Measurements from ENCODE around the gene PLEKHA4.
A peak's percentile ranks its signal among the peaks of the same experiment; 100 is the strongest.
"Not testable (repeated sequence)": the region's sequence is repeated elsewhere in the genome, so short reads cannot be mapped to it uniquely, and the experiment has no call there.

PLEKHA4 gene

DNA sequence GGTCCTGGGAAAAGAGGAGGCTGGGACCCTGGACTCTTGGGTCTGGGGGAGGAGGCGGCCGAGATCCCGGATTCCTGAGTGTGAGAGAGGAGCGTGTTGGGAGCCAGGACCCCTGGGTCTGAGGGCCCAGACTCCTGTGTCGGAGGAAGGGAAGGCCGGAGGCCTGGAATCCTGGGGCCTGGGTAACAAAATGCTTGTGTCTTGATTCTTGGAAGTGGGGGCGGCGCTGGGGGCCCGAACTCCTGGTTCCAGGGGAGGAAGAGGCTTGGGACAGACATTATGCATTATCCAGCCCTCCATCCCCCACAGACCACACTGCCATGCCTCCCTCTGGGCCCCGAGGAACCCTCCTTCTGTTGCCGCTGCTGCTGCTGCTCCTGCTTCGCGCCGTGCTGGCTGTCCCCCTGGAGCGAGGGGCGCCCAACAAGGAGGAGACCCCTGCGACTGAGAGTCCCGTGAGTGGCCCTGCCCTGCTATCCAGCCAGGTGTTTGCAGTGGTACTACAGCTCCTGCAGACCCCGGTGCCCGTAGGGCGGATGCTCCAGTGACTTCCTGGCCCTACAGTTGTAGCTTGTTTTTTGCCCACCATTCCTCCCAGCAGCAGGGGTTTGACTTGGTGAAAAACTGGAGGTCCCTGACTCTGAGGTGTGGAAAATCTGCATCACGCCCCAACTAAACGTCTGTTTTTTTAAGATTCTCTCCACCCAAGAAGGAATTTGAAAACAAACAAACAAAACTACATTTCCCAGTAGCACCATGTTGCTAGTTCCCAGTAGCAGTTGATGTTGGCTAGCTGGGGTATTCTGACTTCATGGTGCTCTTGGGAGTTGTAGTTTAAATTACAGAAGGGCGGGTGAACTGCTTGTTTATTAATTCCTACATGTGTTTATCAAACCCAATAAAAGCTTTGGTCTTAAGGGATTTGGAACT is 32.3 kb upstream of the PLEKHA4 start:
- peak overlapping the region; percentile 90 for H3K4me2 ChIP-seq (ENCODE audit: low read length, poor library complexity, severe bottlenecking)
- peak overlapping the region in 1 of 2 experiments; percentile 82 for H3K14ac ChIP-seq (ENCODE audit: low read length in 2 of 2)
- H2AK5ac ChIP-seq (ENCODE audit: low read length, severe bottlenecking): peak overlapping the region; percentile 4
- H3K27me3 ChIP-seq (ENCODE audit: control insufficient read depth in 1 of 2, insufficient read depth in 1 of 2, low read length in 2 of 2): no peaks in the 10 kb centered on the region
- DNase-seq: peak; percentile 32
- H2BK5ac ChIP-seq (ENCODE audit: low read depth, low read length, poor library complexity, severe bottlenecking): no peak overlapping the region
- peaks cover 28% of the 10 kb centered on the region for H3K79me1 ChIP-seq (replicated peaks; ENCODE audit: low read length, poor library complexity, severe bottlenecking)
- H3K9ac ChIP-seq (ENCODE audit: low read length): peak overlapping the region; percentile 96
- WGBS: 31% methylated on average over 17 of the region's 24 CpGs
- H2BK120ac ChIP-seq (ENCODE audit: low read depth, low read length): peak overlapping the region; percentile 42
- H2BK15ac ChIP-seq (ENCODE audit: low read depth, poor library complexity, severe bottlenecking): peak overlapping the region; percentile 57
- peak overlapping the region; percentile 25 for H3K27ac ChIP-seq (ENCODE audit: low read length, poor library complexity, severe bottlenecking)
- peaks cover 11% of the 10 kb centered on the region for H3K4me1 ChIP-seq (ENCODE audit: control insufficient read depth, insufficient read depth, low read depth, low read length)
- peak overlapping the region; percentile 32 to 59 for H2BK12ac ChIP-seq (ENCODE audit: low read length in 2 of 2)
- H3K36me3 ChIP-seq (ENCODE audit: control insufficient read depth in 1 of 2, insufficient read depth in 2 of 2, low read depth in 1 of 2, low read length in 2 of 2): peaks cover 25 to 28% of the 10 kb centered on the region in 2 experiments
- no peak overlapping the region for H2AFZ ChIP-seq (ENCODE audit: low read depth, low read length)
- peak overlapping the region; percentile 91 for H4K8ac ChIP-seq (ENCODE audit: low read length)
- no peaks in the 10 kb centered on the region for H3K9me3 ChIP-seq (ENCODE audit: control insufficient read depth, low read length)
- peak overlapping the region; percentile 69 to 99 for H3K4me3 ChIP-seq (ENCODE audit: insufficient read depth in 1 of 2, low read depth in 1 of 2, low read length in 2 of 2)
- H3K4ac ChIP-seq (ENCODE audit: low read depth in 1 of 2, low read length in 2 of 2): peak overlapping the region; percentile 66 to 89
- peak overlapping the region; percentile 73 to 76 for H3K18ac ChIP-seq (ENCODE audit: low read depth in 1 of 2, low read length in 2 of 2)
- H4K91ac ChIP-seq (ENCODE audit: low read length): peak overlapping the region; percentile 80
- peak overlapping the region in 1 of 2 experiments; percentile 49 for H3K23ac ChIP-seq (ENCODE audit: low read length in 2 of 2)

- Histone ChIP-seq H2AFZ (ENCODE audit: low read depth, low read length) (peak within 1 kb of the TSS; percentile 53), H3K27ac (ENCODE audit: low read length, poor library complexity, severe bottlenecking) (peak within 1 kb of the TSS; percentile 92), H3K18ac (ENCODE audit: low read depth in 1 of 2, low read length in 2 of 2) (peak within 1 kb of the TSS; percentile 76 to 88), H2BK12ac (ENCODE audit: low read length in 2 of 2) (peak within 1 kb of the TSS; percentile 32 to 59), H2BK15ac (ENCODE audit: low read depth, poor library complexity, severe bottlenecking) (peak within 1 kb of the TSS; percentile 78), H2AK5ac (ENCODE audit: low read length, severe bottlenecking) (peak within 1 kb of the TSS; percentile 4), H3K4me2 (ENCODE audit: low read length, poor library complexity, severe bottlenecking) (peak within 1 kb of the TSS; percentile 90), H4K91ac (ENCODE audit: low read length) (peak within 1 kb of the TSS; percentile 80), H3K4ac (ENCODE audit: low read depth in 1 of 2, low read length in 2 of 2) (peak within 1 kb of the TSS; percentile 66 to 89), H4K8ac (ENCODE audit: low read length) (peak within 1 kb of the TSS; percentile 95), H3K23ac (ENCODE audit: low read length in 2 of 2) (peak within 1 kb of the TSS in 1 of 2 experiments; percentile 49), H3K9me3 (ENCODE audit: control insufficient read depth, low read length) (no peaks in the 10 kb centered on the region), H3K4me3 (ENCODE audit: insufficient read depth in 1 of 2, low read depth in 1 of 2, low read length in 2 of 2) (peak within 1 kb of the TSS; percentile 69 to 99), H3K27me3 (ENCODE audit: control insufficient read depth in 1 of 2, insufficient read depth in 1 of 2, low read length in 2 of 2) (peaks cover 0 to 5% of the 10 kb centered on the region in 2 experiments), H3K14ac (ENCODE audit: low read length in 2 of 2) (peak within 1 kb of the TSS in 1 of 2 experiments; percentile 82), H2BK5ac (ENCODE audit: low read depth, low read length, poor library complexity, severe bottlenecking) (no peak within 1 kb of the TSS), H3K79me1 (replicated peaks; ENCODE audit: low read length, poor library complexity, severe bottlenecking) (peaks cover 23% of the 10 kb centered on the region), H3K36me3 (ENCODE audit: control insufficient read depth in 1 of 2, insufficient read depth in 2 of 2, low read depth in 1 of 2, low read length in 2 of 2) (peaks cover 16 to 22% of the 10 kb centered on the region in 2 experiments), H3K4me1 (ENCODE audit: control insufficient read depth, insufficient read depth, low read depth, low read length) (peaks cover 11% of the 10 kb centered on the region), H2BK120ac (ENCODE audit: low read depth, low read length) (peak within 1 kb of the TSS; percentile 42), H3K9ac (ENCODE audit: low read length) (peak within 1 kb of the TSS; percentile 96)
- WGBS: 8% methylated on average over 31 of the region's 34 CpGs
- peak; percentile 99 for DNase-seq
Observed at GRCh38 chr19:48899781-48900476, 31.5 kb upstream of the PLEKHA4 start, which contains the start of gene NUCB1. Gene NUCB1, plus strand, starts transcription at chr19:48900312. Its CDS starts 485 bp downstream, at chr19:48900797.

DNA sequence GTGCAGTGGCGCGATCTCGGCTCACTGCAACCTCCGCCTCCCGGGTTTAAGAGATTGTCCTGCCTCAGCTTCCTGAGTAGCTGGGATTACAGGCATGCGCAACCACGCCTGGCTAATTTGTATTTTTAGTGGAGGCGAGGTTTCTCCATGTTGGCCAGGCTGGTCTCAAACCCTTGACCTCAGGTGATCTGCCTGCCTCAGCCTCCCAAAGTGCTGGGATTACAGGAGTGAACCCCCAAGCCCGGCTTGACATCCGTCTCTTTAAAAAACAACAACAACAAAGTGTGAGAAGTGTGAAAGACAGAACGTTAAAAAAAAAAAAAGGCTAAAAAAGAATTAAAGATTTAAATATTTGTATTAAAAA is 31.0 kb upstream of the PLEKHA4 start:
- Histone ChIP-seq H3K9ac (ENCODE audit: low read length) (peak overlapping the region; percentile 96), H4K8ac (ENCODE audit: low read length) (peak overlapping the region; percentile 67), H3K36me3 (ENCODE audit: control insufficient read depth in 1 of 2, insufficient read depth in 2 of 2, low read depth in 1 of 2, low read length in 2 of 2) (peaks cover 11 to 16% of the 10 kb centered on the region in 2 experiments), H3K27ac (ENCODE audit: low read length, poor library complexity, severe bottlenecking) (peak overlapping the region; percentile 92), H3K4me1 (ENCODE audit: control insufficient read depth, insufficient read depth, low read depth, low read length) (peaks cover 11% of the 10 kb centered on the region), H3K4me3 (ENCODE audit: insufficient read depth in 1 of 2, low read depth in 1 of 2, low read length in 2 of 2) (peak overlapping the region in 1 of 2 experiments; percentile 99), H3K79me1 (replicated peaks; ENCODE audit: low read length, poor library complexity, severe bottlenecking) (peaks cover 19% of the 10 kb centered on the region)
- not testable (repeated sequence) for DNase-seq; H3K14ac ChIP-seq (ENCODE audit: low read length in 2 of 2); H2AFZ ChIP-seq (ENCODE audit: low read depth, low read length); H4K91ac ChIP-seq (ENCODE audit: low read length); H2BK12ac ChIP-seq (ENCODE audit: low read length in 2 of 2); H2AK5ac ChIP-seq (ENCODE audit: low read length, severe bottlenecking); H3K9me3 ChIP-seq (ENCODE audit: control insufficient read depth, low read length); H2BK5ac ChIP-seq (ENCODE audit: low read depth, low read length, poor library complexity, severe bottlenecking); H3K4ac ChIP-seq (ENCODE audit: low read depth in 1 of 2, low read length in 2 of 2); H3K23ac ChIP-seq (ENCODE audit: low read length in 2 of 2); H3K27me3 ChIP-seq (ENCODE audit: control insufficient read depth in 1 of 2, insufficient read depth in 1 of 2, low read length in 2 of 2); H3K4me2 ChIP-seq (ENCODE audit: low read length, poor library complexity, severe bottlenecking); H2BK15ac ChIP-seq (ENCODE audit: low read depth, poor library complexity, severe bottlenecking); H2BK120ac ChIP-seq (ENCODE audit: low read depth, low read length); H3K18ac ChIP-seq (ENCODE audit: low read depth in 1 of 2, low read length in 2 of 2)
- 96% methylated on average over 8 of the region's 11 CpGs for WGBS

DNA sequence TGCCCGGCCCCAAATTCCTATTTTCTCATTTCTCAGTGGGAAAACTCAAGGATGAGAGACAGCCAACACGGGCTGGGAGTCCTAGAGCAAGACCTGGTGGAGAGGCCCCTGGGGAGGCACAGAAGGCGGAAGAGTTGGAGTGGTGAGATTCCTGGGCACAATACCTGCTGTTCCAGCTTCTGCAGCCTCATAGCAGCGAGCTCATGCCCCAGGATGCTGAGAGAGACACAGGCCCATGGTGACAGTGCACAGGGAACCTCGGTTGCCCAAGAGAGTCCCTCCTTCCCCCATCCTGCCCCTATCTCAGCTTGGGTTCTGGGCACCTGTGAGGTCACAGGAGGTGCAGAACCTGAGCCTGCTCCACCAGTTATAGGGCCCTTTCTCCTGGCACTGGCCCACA is 28.8 kb upstream of the PLEKHA4 start:
- Histone ChIP-seq H2BK12ac (ENCODE audit: low read length in 2 of 2) (no peak overlapping the region), H2AFZ (ENCODE audit: low read depth, low read length) (no peak overlapping the region), H3K14ac (ENCODE audit: low read length in 2 of 2) (no peak overlapping the region), H4K91ac (ENCODE audit: low read length) (no peak overlapping the region), H3K4me1 (ENCODE audit: control insufficient read depth, insufficient read depth, low read depth, low read length) (peaks cover 8% of the 10 kb centered on the region), H3K4ac (ENCODE audit: low read depth in 1 of 2, low read length in 2 of 2) (no peak overlapping the region), H3K4me2 (ENCODE audit: low read length, poor library complexity, severe bottlenecking) (no peak overlapping the region), H4K8ac (ENCODE audit: low read length) (no peak overlapping the region), H2BK120ac (ENCODE audit: low read depth, low read length) (no peak overlapping the region), H3K4me3 (ENCODE audit: insufficient read depth in 1 of 2, low read depth in 1 of 2, low read length in 2 of 2) (no peak overlapping the region), H3K9me3 (ENCODE audit: control insufficient read depth, low read length) (no peaks in the 10 kb centered on the region), H3K79me1 (replicated peaks; ENCODE audit: low read length, poor library complexity, severe bottlenecking) (peaks cover 9% of the 10 kb centered on the region), H3K18ac (ENCODE audit: low read depth in 1 of 2, low read length in 2 of 2) (no peak overlapping the region), H3K23ac (ENCODE audit: low read length in 2 of 2) (no peak overlapping the region), H3K27me3 (ENCODE audit: control insufficient read depth in 1 of 2, insufficient read depth in 1 of 2, low read length in 2 of 2) (peaks cover 0 to 9% of the 10 kb centered on the region in 2 experiments), H2AK5ac (ENCODE audit: low read length, severe bottlenecking) (no peak overlapping the region), H2BK5ac (ENCODE audit: low read depth, low read length, poor library complexity, severe bottlenecking) (no peak overlapping the region), H3K27ac (ENCODE audit: low read length, poor library complexity, severe bottlenecking) (no peak overlapping the region), H3K9ac (ENCODE audit: low read length) (no peak overlapping the region), H2BK15ac (ENCODE audit: low read depth, poor library complexity, severe bottlenecking) (peak overlapping the region; percentile 80), H3K36me3 (ENCODE audit: control insufficient read depth in 1 of 2, insufficient read depth in 2 of 2, low read depth in 1 of 2, low read length in 2 of 2) (peaks cover 6% of the 10 kb centered on the region in 2 experiments)
- DNase-seq: no peak
- WGBS: 92% methylated on average over 5 of the region's 5 CpGs

Measured in mesenchymal stem cell (in vitro differentiated cells and primary cell).